Fibroblast of lung (primary cell): Measurements from ENCODE around the gene CFB. TPM values are rescaled to one million over a fixed set of nuclear protein-coding genes. Genes with fewer than 3 reads are reported as not detected.

Experiments used
- DNase-seq, 2 donors: peaks; one replicate each; pipeline versions ENCODE4 v3.0.0 to v3.0.0-alpha.2; 2010; ENCODE audit warnings: low read depth in 2 of 2
- H2AFZ ChIP-seq: 2 replicates; pipeline ENCODE4 v1.5.1; 2012; ENCODE audit warnings: low read length, control low read depth, inconsistent platforms
- H3K27ac ChIP-seq: 2 replicates; pipeline ENCODE4 v1.5.1; 2011; ENCODE audit warnings: low read length, control low read depth; ENCODE audit not compliant: insufficient read depth
- H3K27me3 ChIP-seq: 2 replicates; pipeline ENCODE4 v1.5.1; 2011; ENCODE audit warnings: mild to moderate bottlenecking, low read length; ENCODE audit not compliant: control insufficient read depth, insufficient read depth
- H3K36me3 ChIP-seq: 2 replicates; pipeline ENCODE4 v1.5.1; 2011; ENCODE audit warnings: low read length; ENCODE audit not compliant: control insufficient read depth, insufficient read depth
- H3K4me1 ChIP-seq: 2 replicates; pipeline ENCODE4 v1.5.1; 2011; ENCODE audit warnings: low read length; ENCODE audit not compliant: control insufficient read depth, insufficient read depth; ENCODE audit errors: extremely low read depth
- H3K4me2 ChIP-seq: 2 replicates; pipeline ENCODE4 v1.5.1; 2011; ENCODE audit warnings: low read length, control low read depth; ENCODE audit not compliant: insufficient read depth; ENCODE audit errors: extremely low read depth
- H3K4me3 ChIP-seq, 4 experiments: fragments of 200-600 bp in 1 of 4; sonication (generic) in 1 of 4; replicated peaks in 1 of 4; 2 replicates each; pipeline ENCODE4 v1.5.1; 2011 to 2016; ENCODE audit warnings: low read length in 4 of 4, low read depth in 3 of 4, mild to moderate bottlenecking in 3 of 4, control low read depth in 2 of 4, inconsistent platforms in 1 of 4, mixed read lengths in 1 of 4; ENCODE audit not compliant: insufficient read depth in 1 of 4; ENCODE audit errors: control extremely low read depth in 1 of 4
- H3K79me2 ChIP-seq: 2 replicates; pipeline ENCODE4 v1.5.1; 2012; ENCODE audit warnings: mild to moderate bottlenecking, low read length, inconsistent platforms; ENCODE audit not compliant: control insufficient read depth, insufficient read depth
- H3K9ac ChIP-seq: 2 replicates; pipeline ENCODE4 v1.5.1; 2011; ENCODE audit warnings: mild to moderate bottlenecking, low read length, control low read depth; ENCODE audit not compliant: insufficient read depth
- H3K9me3 ChIP-seq: 2 replicates; pipeline ENCODE4 v1.5.1; 2012; ENCODE audit warnings: low read depth, low read length; ENCODE audit not compliant: control insufficient read depth, insufficient read depth
- H4K20me1 ChIP-seq: 2 replicates; pipeline ENCODE4 v1.5.1; 2011; ENCODE audit warnings: low read length; ENCODE audit not compliant: control insufficient read depth, insufficient read depth; ENCODE audit errors: extremely low read depth
- CTCF ChIP-seq, 2 donors: IDR thresholded peaks in 1 of 2; conservative IDR thresholded peaks in 1 of 2; 1 replicate in 1 of 2; 2 replicates in 1 of 2; pipeline ENCODE4 v1.5.1; 2011 to 2012; ENCODE audit warnings: low read length in 2 of 2, control low read depth in 1 of 2, inconsistent platforms in 1 of 2, low read depth in 1 of 2, mild to moderate bottlenecking in 1 of 2
- EZH2 ChIP-seq: IDR thresholded peaks from 2 replicates; pipeline ENCODE4 v1.5.1; 2012; ENCODE audit warnings: low read length, control low read depth, mild to moderate bottlenecking; ENCODE audit errors: missing control alignments
- polyA plus RNA-seq, 2 donors: library from polyadenylated mRNA; depleted of rRNA in 1 of 2; stranded (reverse) in 1 of 2; unstranded in 1 of 2; fragments of >200 nt; gene quantifications; 2 replicates each; pipeline ENCODE4 v1.2.1, GENCODE V29; 2011 to 2012; ENCODE audit warnings: missing spikeins in 1 of 2
- total RNA-seq: library from RNA; depleted of rRNA; stranded (reverse); fragments of >200 nt; gene quantifications from 2 replicates; pipeline ENCODE4 v1.2.1, GENCODE V29; 2014

CFB gene
- total and polyA plus RNA-seq, 2 donors (not counting 1 experiment from before 2014, with no cell fraction given) = 21.7 to 62.9 TPM

DNA sequence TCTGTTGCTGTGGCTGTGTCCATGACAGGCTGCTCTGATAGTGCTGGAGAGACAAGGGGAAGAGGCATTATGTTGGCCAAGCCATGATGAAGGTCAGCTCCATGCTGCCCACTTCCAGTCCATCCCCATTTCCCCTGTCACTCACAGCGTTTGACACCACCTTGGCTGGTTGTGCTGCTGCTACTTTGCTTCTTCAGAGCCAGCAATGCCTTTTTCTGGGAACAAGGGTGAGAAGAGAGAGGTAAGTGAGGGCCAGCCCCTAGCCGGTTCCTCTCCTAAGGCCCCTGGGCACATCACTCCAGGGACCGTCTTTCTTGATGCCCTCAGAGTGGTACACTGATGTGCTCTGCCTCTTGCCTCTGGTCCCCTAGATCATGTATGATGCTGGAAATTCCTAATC lies 10.9 kb downstream of the CFB start:
- no peaks in the 10 kb centered on the region for H3K9me3 ChIP-seq
- peaks cover 24% of the 10 kb centered on the region for H3K79me2 ChIP-seq
- H3K4me2 ChIP-seq = no peak overlapping the region
- TF ChIP-seq EZH2 (no peak), CTCF (conservative IDR thresholded peaks at IDR 0.05 in 1 of 2, IDR thresholded peaks at IDR 0.05 in 1 of 2; ENCODE audit: low read depth in 1 of 2, low read length in 2 of 2) (no peak)
- no peak for DNase-seq
- H3K4me1 ChIP-seq = peaks cover 3% of the 10 kb centered on the region
- H4K20me1 ChIP-seq = no peaks in the 10 kb centered on the region
- no peak overlapping the region for H3K9ac ChIP-seq
- H3K27me3 ChIP-seq = no peaks in the 10 kb centered on the region
- H3K4me3 ChIP-seq = no peak overlapping the region
- peaks cover 22% of the 10 kb centered on the region for H3K36me3 ChIP-seq
- no peak overlapping the region for H3K27ac ChIP-seq
- no peak overlapping the region for H2AFZ ChIP-seq

DNA sequence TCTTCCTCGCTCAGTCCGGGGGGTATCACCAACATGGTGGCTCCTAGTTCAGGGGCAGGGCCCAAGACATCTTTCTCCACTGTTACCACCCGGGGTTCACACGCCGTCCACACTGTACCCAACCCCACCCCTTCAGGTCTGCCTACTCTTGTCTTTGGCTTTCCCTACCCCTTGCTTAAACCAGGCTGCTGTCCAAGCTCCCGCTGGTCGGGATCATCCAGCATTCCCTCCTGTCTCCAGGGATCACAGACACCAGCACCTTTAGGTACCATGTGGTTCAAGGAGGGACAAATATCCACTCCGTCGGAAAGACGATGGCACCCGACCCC lies 12.5 kb downstream of the CFB start:
- Histone ChIP-seq H3K27me3 (no peaks in the 10 kb centered on the region), H3K4me2 (peak overlapping the region; percentile 82), H2AFZ (peak overlapping the region; percentile 65), H3K9ac (peak overlapping the region; percentile 88), H3K36me3 (peaks cover 22% of the 10 kb centered on the region), H3K9me3 (no peaks in the 10 kb centered on the region), H3K4me3 (peak overlapping the region; percentile 81 to 99 (median 98)), H4K20me1 (no peaks in the 10 kb centered on the region), H3K27ac (peak overlapping the region; percentile 94), H3K79me2 (peaks cover 24% of the 10 kb centered on the region), H3K4me1 (peaks cover 3% of the 10 kb centered on the region)
- TF ChIP-seq EZH2 = no peak
- no peak for TF ChIP-seq CTCF (conservative IDR thresholded peaks at IDR 0.05 in 1 of 2, IDR thresholded peaks at IDR 0.05 in 1 of 2; ENCODE audit: low read depth in 1 of 2, low read length in 2 of 2)
- DNase-seq = no peak

- H3K4me1 ChIP-seq = peaks cover 3% of the 10 kb centered on the region
- TF ChIP-seq CTCF (conservative IDR thresholded peaks at IDR 0.05 in 1 of 2, IDR thresholded peaks at IDR 0.05 in 1 of 2; ENCODE audit: low read depth in 1 of 2, low read length in 2 of 2) (no peak), EZH2 (no peak)
- no peaks in the 10 kb centered on the region for H3K9me3 ChIP-seq
- no peaks in the 10 kb centered on the region for H3K27me3 ChIP-seq
- peaks cover 25% of the 10 kb centered on the region for H3K36me3 ChIP-seq
- H3K4me2 ChIP-seq = peak within 1 kb of the TSS; percentile 98
- peak within 1 kb of the TSS; percentile 81 to 99 (median 98) for H3K4me3 ChIP-seq
- peak; percentile 97 to 98 for DNase-seq
- H3K79me2 ChIP-seq = peaks cover 24% of the 10 kb centered on the region
- H2AFZ ChIP-seq = peak within 1 kb of the TSS; percentile 65
- H3K27ac ChIP-seq = peak within 1 kb of the TSS; percentile 94
- peak within 1 kb of the TSS; percentile 88 for H3K9ac ChIP-seq
- H4K20me1 ChIP-seq = no peaks in the 10 kb centered on the region
Observed at GRCh38 chr6:31958741-31959739, 13.1 kb downstream of the CFB start, which contains the start of the genes NELFE and SKIC2. Gene NELFE, minus strand, starts transcription at chr6:31958971. Its CDS starts 525 bp downstream, at chr6:31958446. Gene SKIC2, plus strand, starts transcription at chr6:31959175. Its CDS starts 18 bp downstream, at chr6:31959193.
